B cell (primary cell): ENCODE results near the gene ZP1. TPM values are rescaled to one million over a fixed set of nuclear protein-coding genes. Genes with fewer than 3 reads are reported as not detected.

Source experiments
- ATAC-seq: fragments of 200-7000 bp; cut with Tn5 transposase; one replicate; pipeline ENCODE4 v1.10.0; 2021; ENCODE audit warnings: low read depth, mild to moderate bottlenecking, moderate number of reproducible peaks, moderate library complexity
- CTCF ChIA-PET: fragments of 350-600 bp; sonication (Branson Sonifier 250); formaldehyde crosslinking; loops from one replicate; lab custom pipeline; 2021; ENCODE audit warnings: antibody characterized with exemption, inconsistent platforms; lab: Charles Lee
- POLR2A ChIA-PET: fragments of 350-600 bp; sonication (Branson Sonifier 250); formaldehyde crosslinking; loops from one replicate; lab custom pipeline; 2021; ENCODE audit warnings: antibody characterized with exemption; lab: Charles Lee
- DNase-seq: peaks from one replicate; pipeline ENCODE4 v3.0.0; 2013
- H2AFZ ChIP-seq: 2 replicates; pipeline ENCODE4 v1.6.1; 2012; ENCODE audit warnings: mild to moderate bottlenecking, low read depth, low read length; ENCODE audit not compliant: insufficient read depth, poor library complexity, severe bottlenecking
- H3K27ac ChIP-seq, 2 donors: 1 replicate in 1 of 2; 2 replicates in 1 of 2; pipeline ENCODE4 v1.5.1; 2012 to 2013; ENCODE audit warnings: low read length in 2 of 2, mild to moderate bottlenecking in 2 of 2, moderate library complexity in 1 of 2
- H3K27me3 ChIP-seq, 4 experiments: fragments of 200-600 bp in 1 of 4; sonication (generic) in 1 of 4; replicated peaks in 1 of 4; 1 replicate in 2 of 4; 2 replicates in 2 of 4; pipeline versions ENCODE4 v1.6.1 to v1.7.0; 2013 to 2016; ENCODE audit warnings: low read length in 3 of 4, mild to moderate bottlenecking in 2 of 4, mixed read lengths in 1 of 4, moderate library complexity in 1 of 4; ENCODE audit not compliant: insufficient read depth in 4 of 4, control insufficient read depth in 3 of 4; ENCODE audit errors: control extremely low read depth in 1 of 4
- H3K36me3 ChIP-seq, 2 experiments: replicated peaks in 1 of 2; 1 replicate in 1 of 2; 2 replicates in 1 of 2; pipeline versions ENCODE4 v1.6.1 to v1.7.1; 2013; ENCODE audit warnings: low read length in 1 of 2; ENCODE audit not compliant: insufficient read depth in 2 of 2, control insufficient read depth in 1 of 2; ENCODE audit errors: control extremely low read depth in 1 of 2, extremely low read depth in 1 of 2
- H3K4me1 ChIP-seq, 2 donors: fragments of 200-600 bp in 1 of 2; sonication (generic) in 1 of 2; 1 replicate in 1 of 2; 2 replicates in 1 of 2; pipeline versions ENCODE4 v1.5.1 to v1.6.1; 2013 to 2017; ENCODE audit warnings: low read length in 2 of 2; ENCODE audit not compliant: control insufficient read depth in 2 of 2, insufficient read depth in 2 of 2
- H3K4me2 ChIP-seq: replicated peaks from 2 replicates; pipeline ENCODE3; 2012; ENCODE audit warnings: mild to moderate bottlenecking, low read depth, low read length; ENCODE audit not compliant: poor library complexity, severe bottlenecking
- H3K4me3 ChIP-seq, 5 experiments: fragments of 200-600 bp in 1 of 5; sonication (generic) in 1 of 5; 1 replicate in 3 of 5; 2 replicates in 2 of 5; pipeline versions ENCODE4 v1.5.1 to v1.7.0; 2011 to 2016; ENCODE audit warnings: low read length in 4 of 5, mild to moderate bottlenecking in 4 of 5, low read depth in 2 of 5, control low read depth in 1 of 5, moderate library complexity in 1 of 5; ENCODE audit not compliant: insufficient read depth in 1 of 5; ENCODE audit errors: control extremely low read depth in 1 of 5, extremely low read depth in 1 of 5
- H3K79me2 ChIP-seq: fragments of 200-600 bp; sonication (generic); one replicate; pipeline ENCODE4 v1.6.0; 2016; ENCODE audit warnings: low read length; ENCODE audit not compliant: control insufficient read depth, insufficient read depth
- H3K9ac ChIP-seq: fragments of 200-600 bp; sonication (generic); 2 replicates; pipeline ENCODE4 v1.6.1; 2017; ENCODE audit warnings: mild to moderate bottlenecking, low read length, moderate library complexity
- H3K9me3 ChIP-seq, 3 donors: one replicate each; pipeline versions ENCODE4 v1.6.1 to v1.7.1; 2013; ENCODE audit warnings: low read length in 2 of 3; ENCODE audit not compliant: control insufficient read depth in 2 of 3, insufficient read depth in 1 of 3; ENCODE audit errors: control extremely low read depth in 1 of 3
- H4K20me1 ChIP-seq: 2 replicates; pipeline ENCODE4 v1.6.0; 2012; ENCODE audit warnings: mild to moderate bottlenecking, low read length; ENCODE audit not compliant: insufficient read depth, control insufficient read depth, poor library complexity, severe bottlenecking
- H3K27ac Mint-ChIP-seq: one replicate; pipeline ENCODE4 v1.8.0; 2021; ENCODE audit warnings: mixed read lengths
- H3K27me3 Mint-ChIP-seq: one replicate; pipeline ENCODE4 v1.8.0; 2021; ENCODE audit warnings: mixed read lengths
- H3K4me1 Mint-ChIP-seq: one replicate; pipeline ENCODE4 v1.8.0; 2021; ENCODE audit warnings: mixed read lengths
- H3K4me3 Mint-ChIP-seq: one replicate; pipeline ENCODE4 v1.8.0; 2021; ENCODE audit warnings: mixed read lengths
- H3K9me3 Mint-ChIP-seq: one replicate; pipeline ENCODE4 v1.8.0; 2022; ENCODE audit warnings: mixed read lengths; ENCODE audit not compliant: insufficient read depth
- CTCF ChIP-seq: fragments of 200-600 bp; IDR thresholded peaks from one replicate; pipeline ENCODE4 v1.8.0; 2022; ENCODE audit warnings: antibody characterized with exemption, mild to moderate bottlenecking
- EZH2 ChIP-seq: IDR thresholded peaks from 2 replicates; pipeline ENCODE4 v1.6.1; 2012; ENCODE audit warnings: borderline replicate concordance, low read depth, mild to moderate bottlenecking, moderate library complexity, low read length; ENCODE audit not compliant: insufficient read depth, poor library complexity, severe bottlenecking
- WGBS: methylation state at CpG from one replicate; pipeline ENCODE4 v1.1.5; 2013; ENCODE audit warnings: missing lambda C conversion rate; ENCODE audit not compliant: insufficient coverage; 5-methylcytosine and 5-hydroxymethylcytosine counted together
- intact Hi-C: fragments of 100-400 bp; cut with micrococcal nuclease; formaldehyde crosslinking; loops from one replicate; pipeline ENCODE4 v1.10.0; 2022
- polyA plus RNA-seq: library from polyadenylated mRNA; depleted of rRNA; stranded (reverse); fragments of >200 nt; gene quantifications from 2 replicates; pipeline ENCODE4 v1.2.3, GENCODE V29; 2012
- total RNA-seq, 2 donors: library from RNA; stranded (reverse); fragments of 120-200 nt in 1 of 2; gene quantifications; 1 replicate in 1 of 2; 2 replicates in 1 of 2; pipeline versions ENCODE4 v1.2.3 to v1.2.4, GENCODE V29; 2013 to 2022

ZP1 gene
- total and polyA plus RNA-seq, 2 donors (not counting 1 experiment from before 2014, with no cell fraction given) = 0.06 TPM; not detected in 1

DNA sequence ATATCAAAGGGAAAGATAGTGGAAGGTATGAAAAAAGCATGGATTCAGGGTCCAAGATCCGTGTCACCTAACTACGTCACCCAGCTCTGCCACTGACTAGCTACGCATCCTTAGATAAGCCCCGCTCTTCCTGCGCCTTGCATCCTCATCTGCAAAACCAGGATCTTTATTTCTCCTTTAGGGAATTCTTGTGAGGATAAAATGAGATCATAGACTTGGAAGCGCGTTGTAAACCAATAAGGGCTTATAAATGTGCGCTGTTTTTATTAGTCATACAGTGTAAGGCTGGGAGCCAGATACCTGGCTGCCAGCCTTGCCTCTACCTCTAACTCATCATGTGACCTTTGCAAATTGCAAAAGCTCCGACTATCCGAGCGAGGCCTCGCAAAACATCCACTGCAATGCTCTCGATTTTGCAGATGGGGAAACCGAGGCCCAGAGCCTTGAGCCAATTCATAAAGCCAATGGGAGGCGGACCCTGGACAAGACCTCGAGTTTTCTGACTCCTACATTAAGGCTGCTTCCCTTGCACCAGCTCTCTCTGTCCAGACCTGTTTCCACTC, 38.3 kb downstream of the ZP1 start:
- H3K27ac Mint-ChIP-seq = peak overlapping the region; percentile 97
- Histone ChIP-seq H3K9me3 (no peaks in the 10 kb centered on the region), H3K4me3 (peak overlapping the region; percentile 72 to 98 (median 81)), H3K4me2 (peak overlapping the region; percentile 94), H3K27ac (peak overlapping the region in 1 of 2 donors; percentile 80), H2AFZ (peak overlapping the region; percentile 89), H3K79me2 (peaks cover 40% of the 10 kb centered on the region), H3K36me3 (peaks cover 2 to 32% of the 10 kb centered on the region in 2 experiments), H3K9ac (peak overlapping the region; percentile 89), H3K27me3 (no peaks in the 10 kb centered on the region), H4K20me1 (peaks cover 41% of the 10 kb centered on the region), H3K4me1 (peaks cover 40 to 44% of the 10 kb centered on the region in 2 donors)
- DNase-seq = no peak
- ATAC-seq = no peak
- H3K9me3 Mint-ChIP-seq = no peaks in the 10 kb centered on the region
- ChIA-PET CTCF (interaction anchor here (1.8 to 10.2 kb wide), 3 partner anchors 11 to 282 kb away, joined by 6 to 129 read pairs (median 10); partner anchors contain the start of gene TMEM109), POLR2A (interaction anchor here (0.7 to 0.9 kb wide), 2 partner anchors 10 to 137 kb away, joined by 3 read pairs; no protein-coding TSS in a partner anchor)
- H3K4me3 Mint-ChIP-seq = peak overlapping the region; percentile 92
- intact Hi-C loops = loop anchor here (1.0 to 2.0 kb wide), 3 partner anchors 10 to 256 kb away; partner anchors contain the start of genes SLC15A3 and VPS37C
- no peaks in the 10 kb centered on the region for H3K27me3 Mint-ChIP-seq
- peaks cover 59% of the 10 kb centered on the region for H3K4me1 Mint-ChIP-seq
- TF ChIP-seq CTCF (no peak), EZH2 (no peak)
- 3% methylated on average over 9 of the region's 16 CpGs for WGBS
